ENCODE data around the gene APC2.

Gene APC2

DNA sequence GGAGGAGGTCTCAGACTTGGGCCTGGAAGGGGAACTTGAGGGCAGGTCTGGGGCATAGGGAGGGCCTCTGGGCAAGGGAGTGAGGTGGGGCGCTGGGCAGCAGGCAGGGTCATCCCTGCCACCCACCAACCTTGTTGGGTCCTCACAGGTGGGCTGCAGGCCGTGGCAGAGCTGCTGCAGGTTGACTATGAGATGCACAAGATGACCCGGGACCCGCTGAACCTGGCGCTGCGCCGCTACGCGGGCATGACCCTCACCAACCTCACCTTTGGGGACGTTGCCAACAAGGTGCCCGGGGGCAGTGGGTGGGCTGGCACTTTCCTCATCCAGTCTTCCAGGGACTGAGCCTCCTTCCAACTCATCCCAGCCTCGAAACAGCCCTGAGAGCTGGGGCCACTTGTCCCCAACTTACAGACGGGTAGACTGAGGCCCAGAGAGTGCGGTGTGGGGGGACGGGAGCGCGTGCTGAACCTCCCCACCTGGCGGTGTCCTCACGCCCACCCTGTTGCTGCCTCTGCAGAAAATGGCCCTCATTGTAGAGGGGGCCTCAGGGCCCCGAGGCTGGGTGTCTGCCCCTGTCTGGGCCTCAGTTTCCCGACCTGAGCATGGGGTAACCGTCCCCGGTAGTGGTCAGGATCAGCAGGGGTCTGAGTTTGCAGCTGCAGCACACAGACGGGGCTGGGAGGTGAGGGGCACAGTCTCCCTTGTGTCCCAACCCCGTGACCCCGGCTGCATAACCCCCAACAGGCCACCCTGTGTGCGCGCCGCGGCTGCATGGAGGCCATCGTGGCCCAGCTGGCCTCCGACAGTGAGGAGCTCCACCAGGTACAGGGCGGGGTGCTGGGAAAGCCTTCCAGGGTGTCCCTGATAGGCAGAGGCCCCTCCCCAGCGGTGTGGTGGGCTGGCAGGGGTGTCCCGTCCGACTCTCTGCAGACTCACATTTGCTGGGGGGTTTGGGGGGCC is 10.4 kb downstream of the APC2 start:
- DNase-seq (ENCODE audit: extremely low read depth in 1 of 2, low read depth in 1 of 2), result no peak

DNA sequence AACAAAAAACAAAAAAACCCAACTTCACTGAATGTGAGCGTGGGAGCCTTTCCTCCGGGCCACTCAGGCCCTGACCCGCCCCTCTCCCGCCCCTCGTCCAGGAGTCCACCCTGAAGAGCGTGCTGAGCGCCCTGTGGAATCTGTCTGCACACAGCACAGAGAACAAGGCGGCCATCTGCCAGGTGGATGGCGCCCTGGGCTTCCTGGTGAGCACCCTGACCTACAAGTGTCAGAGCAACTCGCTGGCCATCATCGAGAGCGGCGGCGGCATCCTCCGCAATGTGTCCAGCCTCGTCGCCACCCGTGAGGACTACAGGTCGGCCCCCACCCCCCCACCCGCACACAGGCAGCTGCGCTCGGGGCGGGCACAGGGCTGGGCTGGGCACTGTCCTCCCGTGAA is 11.9 kb downstream of the APC2 start:
- DNase-seq (ENCODE audit: extremely low read depth in 1 of 2, low read depth in 1 of 2), result no peak

GRCh38 chr19:1465191-1466016 is 15.5 kb downstream of the APC2 start:
- DNase-seq (ENCODE audit: extremely low read depth in 1 of 2, low read depth in 1 of 2), result no peak

GRCh38 chr19:1466018-1466460 is 16.1 kb downstream of the APC2 start:
- no peak for DNase-seq (ENCODE audit: extremely low read depth in 1 of 2, low read depth in 1 of 2)

GRCh38 chr19:1466461-1467214 is 16.7 kb downstream of the APC2 start:
- no peak for DNase-seq (ENCODE audit: extremely low read depth in 1 of 2, low read depth in 1 of 2)

DNA sequence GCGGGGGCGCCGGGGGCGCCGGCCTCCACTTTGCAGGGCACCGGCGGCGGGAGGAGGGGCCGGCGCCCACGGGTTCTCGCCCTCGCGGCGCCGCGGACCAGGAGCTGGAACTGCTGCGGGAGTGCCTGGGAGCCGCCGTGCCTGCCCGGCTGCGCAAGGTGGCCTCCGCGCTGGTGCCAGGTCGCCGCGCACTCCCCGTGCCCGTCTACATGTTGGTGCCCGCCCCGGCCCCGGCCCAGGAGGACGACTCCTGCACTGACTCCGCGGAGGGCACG is 17.2 kb downstream of the APC2 start:
- no peak for DNase-seq (ENCODE audit: extremely low read depth in 1 of 2, low read depth in 1 of 2)

GRCh38 chr19:1467490-1468273 is 17.8 kb downstream of the APC2 start:
- no peak for DNase-seq (ENCODE audit: extremely low read depth in 1 of 2, low read depth in 1 of 2)

DNA sequence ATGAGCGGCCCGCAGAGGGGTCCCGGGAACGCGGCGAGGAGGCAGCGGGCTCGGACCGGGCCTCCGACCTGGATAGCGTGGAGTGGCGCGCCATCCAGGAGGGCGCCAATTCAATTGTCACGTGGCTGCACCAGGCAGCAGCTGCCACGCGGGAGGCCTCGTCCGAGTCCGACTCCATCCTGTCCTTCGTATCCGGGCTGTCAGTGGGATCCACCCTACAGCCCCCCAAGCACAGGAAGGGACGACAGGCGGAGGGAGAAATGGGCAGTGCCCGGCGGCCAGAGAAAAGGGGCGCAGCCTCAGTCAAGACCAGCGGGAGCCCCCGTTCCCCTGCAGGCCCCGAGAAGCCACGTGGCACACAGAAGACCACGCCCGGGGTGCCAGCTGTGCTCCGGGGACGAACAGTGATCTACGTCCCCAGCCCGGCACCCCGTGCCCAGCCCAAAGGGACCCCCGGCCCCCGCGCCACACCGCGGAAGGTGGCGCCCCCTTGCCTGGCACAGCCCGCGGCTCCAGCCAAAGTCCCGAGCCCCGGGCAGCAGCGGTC is 18.4 kb downstream of the APC2 start:
- DNase-seq (ENCODE audit: extremely low read depth in 1 of 2, low read depth in 1 of 2), result no peak

DNA sequence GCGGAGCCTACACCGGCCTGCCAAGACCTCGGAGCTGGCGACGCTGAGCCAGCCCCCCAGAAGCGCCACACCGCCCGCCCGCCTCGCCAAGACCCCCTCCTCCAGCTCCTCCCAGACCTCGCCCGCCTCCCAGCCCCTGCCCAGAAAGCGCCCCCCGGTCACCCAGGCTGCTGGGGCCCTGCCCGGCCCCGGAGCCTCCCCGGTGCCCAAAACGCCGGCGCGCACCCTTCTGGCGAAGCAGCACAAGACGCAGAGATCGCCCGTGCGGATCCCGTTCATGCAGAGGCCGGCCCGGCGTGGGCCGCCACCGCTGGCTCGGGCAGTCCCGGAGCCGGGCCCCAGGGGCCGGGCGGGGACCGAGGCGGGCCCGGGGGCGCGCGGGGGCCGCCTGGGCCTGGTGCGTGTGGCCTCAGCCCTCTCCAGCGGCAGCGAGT is 18.9 kb downstream of the APC2 start:
- no peak for DNase-seq (ENCODE audit: extremely low read depth in 1 of 2, low read depth in 1 of 2)

DNA sequence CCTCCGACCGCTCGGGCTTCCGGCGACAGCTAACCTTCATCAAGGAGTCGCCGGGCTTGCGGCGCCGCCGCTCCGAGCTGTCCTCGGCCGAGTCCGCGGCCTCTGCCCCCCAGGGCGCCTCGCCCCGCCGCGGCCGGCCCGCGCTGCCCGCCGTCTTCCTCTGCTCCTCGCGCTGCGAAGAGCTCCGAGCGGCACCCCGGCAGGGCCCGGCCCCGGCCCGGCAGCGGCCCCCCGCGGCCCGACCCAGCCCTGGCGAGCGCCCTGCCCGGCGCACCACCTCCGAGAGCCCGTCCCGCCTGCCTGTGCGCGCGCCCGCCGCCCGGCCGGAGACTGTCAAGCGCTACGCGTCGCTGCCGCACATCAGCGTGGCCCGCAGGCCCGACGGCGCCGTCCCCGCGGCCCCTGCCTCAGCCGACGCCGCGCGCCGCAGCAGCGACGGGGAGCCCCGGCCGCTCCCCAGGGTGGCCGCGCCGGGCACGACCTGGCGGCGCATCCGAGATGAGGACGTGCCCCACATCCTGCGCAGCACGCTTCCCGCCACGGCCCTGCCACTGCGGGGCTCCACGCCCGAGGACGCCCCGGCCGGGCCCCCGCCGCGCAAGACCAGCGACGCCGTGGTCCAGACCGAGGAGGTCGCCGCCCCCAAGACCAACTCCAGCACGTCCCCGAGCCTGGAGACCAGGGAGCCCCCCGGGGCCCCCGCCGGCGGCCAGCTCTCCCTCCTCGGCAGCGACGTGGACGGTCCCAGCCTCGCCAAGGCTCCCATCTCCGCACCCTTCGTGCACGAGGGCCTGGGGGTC is 19.5 kb downstream of the APC2 start:
- no peak for DNase-seq (ENCODE audit: extremely low read depth in 1 of 2, low read depth in 1 of 2)

DNA sequence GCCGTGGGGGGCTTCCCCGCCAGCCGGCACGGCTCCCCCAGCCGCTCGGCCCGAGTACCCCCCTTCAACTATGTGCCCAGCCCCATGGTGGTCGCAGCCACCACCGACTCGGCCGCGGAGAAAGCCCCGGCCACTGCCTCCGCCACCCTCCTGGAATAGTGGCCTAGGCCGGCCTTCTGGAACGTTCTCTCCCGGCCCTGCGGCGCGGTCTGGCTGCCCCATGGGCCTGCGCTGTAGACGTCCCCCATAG is 20.1 kb downstream of the APC2 start:
- DNase-seq (ENCODE audit: extremely low read depth in 1 of 2, low read depth in 1 of 2), result no peak

DNA sequence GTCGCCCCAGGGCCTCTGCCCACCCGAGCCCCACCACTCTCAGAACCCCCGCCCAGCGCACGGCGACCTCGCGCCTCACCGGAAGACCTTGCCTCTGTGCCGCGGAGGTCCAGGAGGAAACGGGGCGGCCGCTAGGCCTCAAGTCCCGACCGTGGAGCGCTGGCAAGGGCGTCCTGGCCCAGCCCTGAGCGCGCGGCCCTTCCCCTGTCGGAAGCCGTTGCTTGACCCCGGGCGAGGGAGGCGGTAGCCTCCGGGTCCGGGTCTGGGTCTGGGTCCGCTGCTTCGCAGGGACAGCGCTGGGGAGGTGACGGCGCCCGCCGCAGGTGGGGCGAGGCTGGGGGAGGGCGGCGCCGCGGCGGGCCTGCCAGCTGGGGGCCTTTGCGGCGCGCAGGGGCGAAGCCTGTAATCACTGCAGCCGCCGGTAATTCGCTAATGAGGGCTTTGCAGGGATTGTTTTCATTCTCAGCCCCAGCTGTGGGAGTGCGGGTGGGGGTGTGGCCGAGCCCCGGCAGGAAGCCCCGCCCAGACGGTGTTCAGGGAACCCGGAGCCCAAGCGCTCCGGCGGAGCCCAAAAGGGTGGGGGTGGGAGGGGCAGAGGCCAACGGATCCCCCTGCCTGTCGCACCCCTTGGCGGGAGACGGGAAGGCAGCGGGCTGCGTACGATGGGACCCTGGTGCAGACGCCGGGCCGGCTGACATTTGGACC is 20.5 kb downstream of the APC2 start:
- peak in 1 of 2 donors; percentile 52 for DNase-seq (ENCODE audit: extremely low read depth in 1 of 2, low read depth in 1 of 2)

- DNase-seq (ENCODE audit: extremely low read depth in 1 of 2, low read depth in 1 of 2), result no peak
Observed at GRCh38 chr19:1471010-1471514, 21.1 kb downstream of the APC2 start.

- no peak for DNase-seq (ENCODE audit: extremely low read depth in 1 of 2, low read depth in 1 of 2)
Observed at GRCh38 chr19:1471515-1472160, 21.7 kb downstream of the APC2 start.

DNA sequence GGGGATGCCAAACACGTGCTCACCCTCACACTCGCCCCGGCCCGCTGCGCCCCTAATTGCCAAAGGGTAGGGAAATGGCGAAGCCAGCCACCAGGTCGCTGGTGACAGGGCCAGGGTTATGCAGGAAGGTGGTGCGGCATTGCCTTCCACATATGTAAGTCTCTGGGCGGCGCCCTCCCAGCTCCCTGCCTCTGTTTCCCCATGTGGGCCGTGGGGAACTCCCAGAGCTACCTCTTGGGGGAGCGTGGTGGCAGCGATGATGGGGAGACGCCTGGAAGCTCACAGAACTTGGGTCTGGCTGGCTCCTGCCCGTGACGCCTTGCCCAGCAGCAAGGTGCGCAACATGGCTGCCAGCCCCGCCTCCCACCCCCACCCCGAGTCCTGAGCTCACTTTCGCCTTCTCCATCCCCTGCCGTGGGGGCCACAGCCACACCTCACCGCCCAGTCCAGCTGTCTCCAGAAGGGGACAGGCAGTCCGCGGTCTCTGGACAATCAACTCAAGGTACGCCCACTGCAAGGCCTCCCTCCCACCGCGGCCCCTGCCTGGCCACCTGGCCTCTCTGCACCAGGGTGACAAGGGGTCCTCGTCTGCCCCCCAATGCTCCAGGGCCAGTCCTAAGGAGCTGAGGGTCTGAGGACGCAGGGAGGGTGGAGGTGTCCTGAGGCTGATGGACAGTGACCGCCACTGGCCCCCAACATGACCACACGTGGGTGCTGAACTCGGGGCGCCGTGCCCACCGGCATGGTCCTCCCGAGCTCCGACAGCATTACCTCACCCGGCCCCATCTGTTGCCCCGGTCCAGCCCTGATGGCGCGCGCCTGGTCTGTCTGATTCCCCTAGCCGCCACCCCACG is 22.5 kb downstream of the APC2 start:
- no peak for DNase-seq (ENCODE audit: extremely low read depth in 1 of 2, low read depth in 1 of 2)

DNA sequence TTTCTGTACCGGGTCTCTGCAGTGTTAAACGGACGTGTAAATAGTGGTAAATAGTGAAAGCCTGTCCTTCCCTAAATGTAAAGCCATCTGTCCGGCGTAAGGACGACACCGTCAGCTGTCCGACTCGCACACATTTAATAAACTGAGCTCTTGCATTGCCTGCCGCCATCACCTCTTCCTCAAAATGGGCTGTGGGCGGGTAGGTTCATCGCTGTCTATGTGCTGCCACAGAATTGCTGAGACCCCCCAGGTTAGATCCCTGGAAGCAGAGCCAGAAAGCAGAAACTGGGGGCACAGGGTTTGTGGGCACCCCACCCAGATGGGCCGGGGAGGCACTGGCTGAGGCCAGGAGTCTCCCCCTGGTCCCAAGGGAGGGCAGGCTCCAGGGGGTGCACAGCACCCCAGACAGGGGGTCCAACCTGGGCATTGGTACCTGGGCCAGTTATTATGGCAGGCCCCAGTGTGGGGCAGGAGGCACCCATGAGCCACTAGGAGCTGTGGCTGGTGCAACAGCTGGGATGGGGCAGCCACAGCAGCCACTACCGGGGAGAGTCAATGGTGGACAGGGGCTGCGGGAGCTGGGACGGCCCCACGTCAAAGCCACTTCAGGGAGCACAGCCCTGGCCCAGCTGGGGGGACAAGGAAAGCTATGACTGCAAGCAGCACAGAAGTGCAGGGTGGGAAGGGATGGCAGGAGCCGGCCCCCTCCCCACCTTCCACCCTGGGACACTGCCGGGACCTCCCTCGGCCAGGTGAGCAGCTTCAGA is 23.3 kb downstream of the APC2 start:
- DNase-seq (ENCODE audit: extremely low read depth in 1 of 2, low read depth in 1 of 2), result no peak
